Thoracic aorta (tissue), 2 donors: ENCODE measurements around the gene LNPEP. TPM values are rescaled to one million over a fixed set of nuclear protein-coding genes. Genes with fewer than 3 reads are reported as not detected.

Source experiments
- ATAC-seq: fragments of 150-250 bp; one replicate; pipeline ENCODE4 v1.8.0; 2017; ENCODE audit warnings: low read depth; ENCODE audit not compliant: insufficient number of reproducible peaks, low FRiP score
- DNase-seq: peaks from one replicate; pipeline ENCODE4 v3.0.0-alpha.2; 2020; ENCODE audit warnings: low spot score
- H3K27ac ChIP-seq, 2 donors: fragments of 200-600 bp; sonication (generic); 1 replicate in 1 of 2; 2 replicates in 1 of 2; pipeline ENCODE4 v1.5.1; 2016; ENCODE audit warnings: mild to moderate bottlenecking in 2 of 2, moderate library complexity in 2 of 2
- H3K27me3 ChIP-seq: fragments of 200-600 bp; sonication (generic); replicated peaks from 2 replicates; pipeline ENCODE4 v1.6.0; 2016; ENCODE audit warnings: mild to moderate bottlenecking; ENCODE audit not compliant: insufficient read depth
- H3K36me3 ChIP-seq: fragments of 200-600 bp; sonication (generic); one replicate; pipeline ENCODE4 v1.5.1; 2016
- H3K4me1 ChIP-seq, 2 donors: fragments of 200-600 bp; sonication (generic); 1 replicate in 1 of 2; 2 replicates in 1 of 2; pipeline versions ENCODE4 v1.5.1 to v1.6.0; 2016; ENCODE audit warnings: low read depth in 2 of 2, mild to moderate bottlenecking in 1 of 2; ENCODE audit not compliant: control insufficient read depth in 1 of 2
- H3K4me3 ChIP-seq: fragments of 200-600 bp; sonication (generic); 2 replicates; pipeline ENCODE4 v1.5.1; 2016; ENCODE audit warnings: mild to moderate bottlenecking
- H3K9me3 ChIP-seq: fragments of 200-600 bp; sonication (generic); 2 replicates; pipeline ENCODE4 v1.5.1; 2016
- total RNA-seq, 2 donors: library from RNA; depleted of rRNA; stranded (reverse); fragments of >200 nt; gene quantifications; one replicate each; pipeline versions ENCODE4 v1.1.0 to v1.2.3, GENCODE V29; 2016
- TF ChIP-seq, protein P1 (sequence below): fragments of 200-600 bp; sonication (generic); IDR thresholded peaks from one replicate; pipeline ENCODE4 v1.5.1; 2019; ENCODE audit warnings: antibody characterized with exemption

LNPEP gene
- total RNA-seq, 2 donors from 2014 or later: 55.0 to 74.6 TPM

DNA sequence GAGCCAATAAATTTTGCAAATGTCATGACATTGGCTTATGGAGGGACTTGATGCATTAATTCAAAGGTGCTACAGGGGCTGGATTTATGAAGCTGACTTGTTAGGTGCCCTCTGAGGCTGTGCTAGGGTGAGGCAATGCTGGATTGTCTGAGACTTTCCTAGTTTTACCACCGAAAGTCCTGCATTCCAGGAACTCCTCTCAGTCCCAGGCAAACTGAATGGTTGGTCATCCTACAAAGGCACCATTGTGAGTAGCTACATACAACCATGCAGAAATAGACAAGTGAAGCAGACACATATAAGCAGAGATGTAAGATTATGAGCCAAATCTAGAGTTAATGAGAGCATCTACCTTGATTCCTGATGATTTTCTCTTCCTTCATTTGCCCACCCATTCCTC lies 111.2 kb downstream of the LNPEP start:
- DNase-seq: no peak
- Histone ChIP-seq H3K36me3 (no peaks in the 10 kb centered on the region), H3K4me1 (no peaks in the 10 kb centered on the region), H3K27me3 (no peaks in the 10 kb centered on the region), H3K9me3 (no peaks in the 10 kb centered on the region), H3K27ac (no peak overlapping the region), H3K4me3 (no peak overlapping the region)
- TF ChIP-seq, protein P1, sequence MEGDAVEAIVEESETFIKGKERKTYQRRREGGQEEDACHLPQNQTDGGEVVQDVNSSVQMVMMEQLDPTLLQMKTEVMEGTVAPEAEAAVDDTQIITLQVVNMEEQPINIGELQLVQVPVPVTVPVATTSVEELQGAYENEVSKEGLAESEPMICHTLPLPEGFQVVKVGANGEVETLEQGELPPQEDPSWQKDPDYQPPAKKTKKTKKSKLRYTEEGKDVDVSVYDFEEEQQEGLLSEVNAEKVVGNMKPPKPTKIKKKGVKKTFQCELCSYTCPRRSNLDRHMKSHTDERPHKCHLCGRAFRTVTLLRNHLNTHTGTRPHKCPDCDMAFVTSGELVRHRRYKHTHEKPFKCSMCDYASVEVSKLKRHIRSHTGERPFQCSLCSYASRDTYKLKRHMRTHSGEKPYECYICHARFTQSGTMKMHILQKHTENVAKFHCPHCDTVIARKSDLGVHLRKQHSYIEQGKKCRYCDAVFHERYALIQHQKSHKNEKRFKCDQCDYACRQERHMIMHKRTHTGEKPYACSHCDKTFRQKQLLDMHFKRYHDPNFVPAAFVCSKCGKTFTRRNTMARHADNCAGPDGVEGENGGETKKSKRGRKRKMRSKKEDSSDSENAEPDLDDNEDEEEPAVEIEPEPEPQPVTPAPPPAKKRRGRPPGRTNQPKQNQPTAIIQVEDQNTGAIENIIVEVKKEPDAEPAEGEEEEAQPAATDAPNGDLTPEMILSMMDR: no peak
- ATAC-seq: no peak

DNA sequence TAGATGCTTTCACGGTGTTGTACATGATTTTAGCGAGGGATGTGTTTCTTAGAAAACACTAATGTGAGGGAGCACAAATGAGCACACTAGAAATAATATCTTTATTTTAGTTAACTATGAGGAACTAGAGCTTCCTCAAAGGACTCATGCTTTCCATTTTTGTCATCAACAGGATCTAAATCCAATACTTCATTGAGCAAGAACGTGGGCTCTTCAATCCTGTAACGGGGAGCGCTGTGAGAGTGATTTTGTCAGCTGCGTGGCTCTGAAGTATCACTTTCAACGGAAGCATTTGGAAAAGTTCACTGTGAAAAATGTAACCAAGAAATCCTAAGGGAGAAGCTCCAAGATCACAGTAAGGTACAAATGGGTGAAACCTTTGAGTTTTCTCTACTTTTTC lies 113.3 kb downstream of the LNPEP start:
- no peak overlapping the region for H3K27ac ChIP-seq
- H3K36me3 ChIP-seq: no peaks in the 10 kb centered on the region
- H3K9me3 ChIP-seq: no peaks in the 10 kb centered on the region
- H3K4me3 ChIP-seq: no peak overlapping the region
- TF ChIP-seq, protein P1: no peak
- ATAC-seq (no peak), DNase-seq (no peak)
- H3K4me1 ChIP-seq: no peaks in the 10 kb centered on the region
- no peaks in the 10 kb centered on the region for H3K27me3 ChIP-seq

DNA sequence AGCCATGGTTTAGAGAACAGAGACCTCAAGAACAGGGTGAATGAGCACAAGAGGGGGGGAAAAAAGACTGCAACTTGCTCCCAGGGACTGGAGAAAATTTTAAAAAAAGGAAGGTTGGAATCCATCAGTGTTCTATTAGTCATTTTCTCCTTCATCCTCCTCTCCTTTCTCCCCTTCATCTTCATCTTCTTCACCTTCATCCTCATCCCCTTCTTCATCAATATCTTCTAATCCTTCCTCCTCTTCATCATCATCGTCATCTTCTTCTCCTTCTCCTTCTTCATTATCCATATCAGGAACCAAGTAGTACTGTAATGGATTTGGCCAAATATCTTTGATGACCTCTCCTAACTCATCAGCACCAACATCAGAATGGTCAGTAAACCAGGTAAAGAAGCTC lies 120.4 kb downstream of the LNPEP start:
- TF ChIP-seq, protein P1: no peak
- no peaks in the 10 kb centered on the region for H3K27me3 ChIP-seq
- no peaks in the 10 kb centered on the region for H3K36me3 ChIP-seq
- H3K27ac ChIP-seq: no peak overlapping the region
- H3K9me3 ChIP-seq: no peaks in the 10 kb centered on the region
- DNase-seq (no peak), ATAC-seq (no peak)
- H3K4me1 ChIP-seq: no peaks in the 10 kb centered on the region
- H3K4me3 ChIP-seq: no peak overlapping the region

DNA sequence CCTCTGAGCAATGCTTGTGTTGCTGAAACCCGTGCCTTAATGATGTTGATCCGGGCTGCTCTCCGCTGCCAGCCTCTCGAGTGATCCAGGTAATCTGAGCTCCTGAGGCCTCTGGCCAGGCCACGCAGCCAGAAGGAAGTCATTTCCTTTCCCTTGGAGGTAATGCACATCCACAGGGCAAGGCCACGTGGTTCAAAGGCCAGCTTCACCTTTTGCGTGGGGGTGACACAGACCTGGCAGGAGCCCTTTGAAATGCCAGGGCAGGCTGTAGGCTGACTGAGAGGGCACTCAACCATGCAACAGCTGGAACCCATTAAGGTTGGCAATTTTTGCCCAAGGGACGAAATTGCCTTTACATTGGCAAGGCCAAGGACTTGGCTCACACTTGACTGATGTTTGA lies 126.2 kb downstream of the LNPEP start:
- Histone ChIP-seq H3K36me3 (no peaks in the 10 kb centered on the region), H3K9me3 (no peaks in the 10 kb centered on the region), H3K4me3 (no peak overlapping the region), H3K27me3 (no peaks in the 10 kb centered on the region), H3K27ac (no peak overlapping the region), H3K4me1 (no peaks in the 10 kb centered on the region)
- no peak for DNase-seq
- no peak for ATAC-seq
- TF ChIP-seq, protein P1: no peak

DNA sequence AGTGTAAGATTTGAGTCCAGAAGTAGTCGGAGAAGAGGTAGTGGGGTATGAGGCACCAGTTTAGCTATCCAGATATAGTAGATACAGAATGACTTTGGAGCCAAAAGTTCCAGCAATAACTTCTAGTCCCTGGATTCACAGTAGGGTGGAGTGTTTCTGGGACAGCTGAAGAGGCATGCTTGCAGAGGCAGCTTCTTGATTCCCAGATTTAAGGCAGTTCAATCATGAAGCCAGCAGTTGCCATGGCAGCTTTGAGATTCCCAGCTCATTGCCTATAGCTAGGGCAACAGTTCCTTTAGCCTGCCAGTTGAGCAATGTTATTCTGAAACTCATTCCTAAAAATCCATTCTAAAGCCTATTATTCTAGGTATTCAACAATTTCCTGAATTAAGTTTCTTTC lies 127.4 kb downstream of the LNPEP start:
- ATAC-seq (no peak), DNase-seq (no peak)
- no peak overlapping the region for H3K27ac ChIP-seq
- H3K36me3 ChIP-seq: no peaks in the 10 kb centered on the region
- H3K9me3 ChIP-seq: no peaks in the 10 kb centered on the region
- no peaks in the 10 kb centered on the region for H3K27me3 ChIP-seq
- no peaks in the 10 kb centered on the region for H3K4me1 ChIP-seq
- H3K4me3 ChIP-seq: no peak overlapping the region
- TF ChIP-seq, protein P1: no peak
